Thyroid gland (tissue), 4 donors: Measurements from ENCODE around the gene CHN2.

Experiments
- CTCF ChIP-seq, 6 experiments: fragments of 200-600 bp in 3 of 6; fragments of 450-650 bp in 3 of 6; sonication (generic) in 3 of 6; IDR thresholded peaks; one replicate each; pipeline ENCODE4 v1.5.1; 2016 to 2019; ENCODE audit warnings: antibody characterized with exemption in 6 of 6, mild to moderate bottlenecking in 2 of 6, inconsistent platforms in 1 of 6, moderate library complexity in 1 of 6
- POLR2A ChIP-seq, 2 donors: fragments of 450-650 bp; IDR thresholded peaks; one replicate each; pipeline ENCODE4 v1.6.1; 2017; ENCODE audit warnings: antibody characterized with exemption in 2 of 2, mild to moderate bottlenecking in 2 of 2, moderate library complexity in 1 of 2

DNA sequence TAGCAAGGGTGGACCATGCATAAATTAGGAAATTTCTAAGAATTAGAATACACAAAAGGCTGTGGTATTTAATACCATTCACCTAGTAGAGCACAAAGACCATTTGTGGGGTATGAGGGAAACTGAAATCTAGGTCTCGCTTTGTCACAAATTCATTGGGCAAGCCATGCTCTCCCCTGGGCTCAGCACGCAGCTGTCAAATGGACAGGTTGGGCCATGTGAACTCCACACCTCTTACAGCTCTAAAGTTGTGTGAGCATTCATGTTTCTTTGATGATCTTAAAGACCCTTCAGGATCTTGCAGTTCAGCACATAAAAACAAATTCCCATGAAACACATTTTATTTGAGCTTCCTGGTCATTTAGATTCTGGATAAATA, 121.3 kb downstream of the CHN2 start:
- no peak for TF ChIP-seq CTCF (IDR thresholded peaks at IDR 0.05)
- no peak for TF ChIP-seq POLR2A (IDR thresholded peaks at IDR 0.05)
